ENCODE measurements around the gene CNTNAP2. TPM values are rescaled to one million over a fixed set of nuclear protein-coding genes. Genes with fewer than 3 reads are reported as not detected.
"Not testable (repeated sequence)": the region's sequence is repeated elsewhere in the genome, so short reads cannot be mapped to it uniquely, and the experiment has no call there.

Gene CNTNAP2
- total and polyA plus RNA-seq, 9 donors = 0.24 to 7.0 (median 1.5) TPM

- intact Hi-C loops (cut with DNase I) = no loop called here
- no peaks in the 10 kb centered on the region for H3K27me3 ChIP-seq
- H3K4me3 ChIP-seq = no peak overlapping the region
- H3K27ac ChIP-seq = no peak overlapping the region
- TF ChIP-seq EP300 (IDR thresholded peaks at IDR 0.05) = no peak
- no peak for TF ChIP-seq POLR2A (IDR thresholded peaks at IDR 0.05)
- TF ChIP-seq, protein P1, sequence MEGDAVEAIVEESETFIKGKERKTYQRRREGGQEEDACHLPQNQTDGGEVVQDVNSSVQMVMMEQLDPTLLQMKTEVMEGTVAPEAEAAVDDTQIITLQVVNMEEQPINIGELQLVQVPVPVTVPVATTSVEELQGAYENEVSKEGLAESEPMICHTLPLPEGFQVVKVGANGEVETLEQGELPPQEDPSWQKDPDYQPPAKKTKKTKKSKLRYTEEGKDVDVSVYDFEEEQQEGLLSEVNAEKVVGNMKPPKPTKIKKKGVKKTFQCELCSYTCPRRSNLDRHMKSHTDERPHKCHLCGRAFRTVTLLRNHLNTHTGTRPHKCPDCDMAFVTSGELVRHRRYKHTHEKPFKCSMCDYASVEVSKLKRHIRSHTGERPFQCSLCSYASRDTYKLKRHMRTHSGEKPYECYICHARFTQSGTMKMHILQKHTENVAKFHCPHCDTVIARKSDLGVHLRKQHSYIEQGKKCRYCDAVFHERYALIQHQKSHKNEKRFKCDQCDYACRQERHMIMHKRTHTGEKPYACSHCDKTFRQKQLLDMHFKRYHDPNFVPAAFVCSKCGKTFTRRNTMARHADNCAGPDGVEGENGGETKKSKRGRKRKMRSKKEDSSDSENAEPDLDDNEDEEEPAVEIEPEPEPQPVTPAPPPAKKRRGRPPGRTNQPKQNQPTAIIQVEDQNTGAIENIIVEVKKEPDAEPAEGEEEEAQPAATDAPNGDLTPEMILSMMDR (IDR thresholded peaks at IDR 0.05) = no peak
- DNase-seq = no peak
- no peaks in the 10 kb centered on the region for H3K9me3 ChIP-seq
- H3K4me1 ChIP-seq (ENCODE audit: insufficient read depth) = no peaks in the 10 kb centered on the region
- no peaks in the 10 kb centered on the region for H3K36me3 ChIP-seq
- 44 to 58% (median 57%) methylated on average over 2 of the region's 2 CpGs for WGBS, 3 donors
Observed at GRCh38 chr7:148412691-148413090, 2296.1 kb downstream of the CNTNAP2 start.

- Histone ChIP-seq H3K9me3 (no peaks in the 10 kb centered on the region), H3K36me3 (no peaks in the 10 kb centered on the region), H3K27me3 (no peaks in the 10 kb centered on the region), H3K4me3 (no peak overlapping the region), H3K4me1 (ENCODE audit: insufficient read depth) (no peaks in the 10 kb centered on the region), H3K27ac (no peak overlapping the region)
- WGBS, 3 donors = 86 to 89% (median 87%) methylated on average over 11 of the region's 11 CpGs
- intact Hi-C loops (cut with DNase I) = loop anchor here in 1 of 4 donors (5.0 kb wide), 1 partner anchor 818 kb away; no protein-coding TSS in a partner anchor
- no peak for DNase-seq
- no peak for TF ChIP-seq POLR2A (IDR thresholded peaks at IDR 0.05)
- no peak for TF ChIP-seq EP300 (IDR thresholded peaks at IDR 0.05)
- TF ChIP-seq, protein P1 (IDR thresholded peaks at IDR 0.05) = no peak
Observed at GRCh38 chr7:148419856-148420832, 2303.5 kb downstream of the CNTNAP2 start.

- intact Hi-C loops (cut with DNase I) = no loop called here
- TF ChIP-seq EP300 (IDR thresholded peaks at IDR 0.05) (no peak), POLR2A (IDR thresholded peaks at IDR 0.05) (no peak)
- 90 to 94% (median 94%) methylated on average over 5 of the region's 5 CpGs for WGBS, 3 donors
- H3K4me1 ChIP-seq (ENCODE audit: insufficient read depth) = no peaks in the 10 kb centered on the region
- H3K27me3 ChIP-seq = no peaks in the 10 kb centered on the region
- DNase-seq = no peak
- H3K4me3 ChIP-seq = no peak overlapping the region
- no peak overlapping the region for H3K27ac ChIP-seq
- H3K9me3 ChIP-seq = no peaks in the 10 kb centered on the region
- H3K36me3 ChIP-seq = no peaks in the 10 kb centered on the region
Observed at GRCh38 chr7:148422030-148422429, 2305.4 kb downstream of the CNTNAP2 start.

DNA sequence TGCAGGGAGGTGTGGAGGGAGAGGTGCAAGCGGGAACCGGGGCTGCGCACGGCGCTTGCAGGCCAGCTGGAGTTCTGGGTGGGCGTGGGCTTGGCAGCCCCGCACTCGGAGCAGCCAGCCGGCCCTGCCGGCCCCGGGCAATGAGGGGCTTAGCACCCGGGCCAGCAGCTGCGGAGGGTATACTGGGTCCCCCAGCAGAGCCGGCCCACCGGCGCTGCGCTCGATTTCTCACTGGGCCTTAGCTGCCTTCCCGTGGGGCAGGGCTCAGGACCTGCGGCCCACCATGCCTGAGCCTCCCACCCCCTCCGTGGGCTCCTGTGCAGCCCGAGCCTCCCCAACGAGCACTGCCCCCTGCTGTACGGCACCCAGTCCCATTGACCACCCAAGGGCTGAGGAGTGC is 2309.8 kb downstream of the CNTNAP2 start:
- WGBS, 3 donors = 92 to 94% (median 93%) methylated on average over 17 to 24 of the region's 24 CpGs
- H3K27me3 ChIP-seq; DNase-seq; H3K36me3 ChIP-seq; H3K4me3 ChIP-seq; H3K4me1 ChIP-seq (ENCODE audit: insufficient read depth); intact Hi-C loops (cut with DNase I); H3K27ac ChIP-seq; H3K9me3 ChIP-seq: not testable (repeated sequence)

DNA sequence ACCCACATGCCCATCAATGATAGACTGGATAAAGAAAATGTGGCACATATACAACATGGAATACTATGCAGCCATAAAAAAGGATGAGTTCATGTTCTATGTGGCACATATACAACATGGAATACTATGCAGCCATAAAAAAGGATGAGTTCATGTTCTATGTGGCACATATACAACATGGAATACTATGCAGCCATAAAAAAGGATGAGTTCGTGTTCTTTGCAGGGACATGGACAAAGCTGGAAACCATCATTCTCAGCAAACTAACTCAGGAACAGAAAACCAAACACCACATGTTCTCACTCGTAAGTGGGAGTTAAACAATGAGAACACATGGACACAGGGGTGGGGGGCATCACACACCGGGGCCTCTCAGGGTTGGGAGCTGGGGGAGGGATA is 2314.1 kb downstream of the CNTNAP2 start:
- H3K27me3 ChIP-seq; intact Hi-C loops (cut with DNase I); H3K27ac ChIP-seq; H3K9me3 ChIP-seq; H3K4me3 ChIP-seq; H3K36me3 ChIP-seq; H3K4me1 ChIP-seq (ENCODE audit: insufficient read depth); DNase-seq: not testable (repeated sequence)
- 87 to 93% (median 91%) methylated on average over 3 of the region's 3 CpGs for WGBS, 3 donors
